Stimulated activated CD8-positive, alpha-beta memory T cell treated with anti-CD3 and anti-CD28 coated beads, Interleukin-4, amount 100 ng/mL, for 24 hours (primary cell): Measurements from ENCODE around the gene ITGB5.

Source experiments
- DNase-seq: peaks from one replicate; pipeline ENCODE4 v3.0.0-alpha.2; 2020; ENCODE audit warnings: low read depth

Gene ITGB5

DNA sequence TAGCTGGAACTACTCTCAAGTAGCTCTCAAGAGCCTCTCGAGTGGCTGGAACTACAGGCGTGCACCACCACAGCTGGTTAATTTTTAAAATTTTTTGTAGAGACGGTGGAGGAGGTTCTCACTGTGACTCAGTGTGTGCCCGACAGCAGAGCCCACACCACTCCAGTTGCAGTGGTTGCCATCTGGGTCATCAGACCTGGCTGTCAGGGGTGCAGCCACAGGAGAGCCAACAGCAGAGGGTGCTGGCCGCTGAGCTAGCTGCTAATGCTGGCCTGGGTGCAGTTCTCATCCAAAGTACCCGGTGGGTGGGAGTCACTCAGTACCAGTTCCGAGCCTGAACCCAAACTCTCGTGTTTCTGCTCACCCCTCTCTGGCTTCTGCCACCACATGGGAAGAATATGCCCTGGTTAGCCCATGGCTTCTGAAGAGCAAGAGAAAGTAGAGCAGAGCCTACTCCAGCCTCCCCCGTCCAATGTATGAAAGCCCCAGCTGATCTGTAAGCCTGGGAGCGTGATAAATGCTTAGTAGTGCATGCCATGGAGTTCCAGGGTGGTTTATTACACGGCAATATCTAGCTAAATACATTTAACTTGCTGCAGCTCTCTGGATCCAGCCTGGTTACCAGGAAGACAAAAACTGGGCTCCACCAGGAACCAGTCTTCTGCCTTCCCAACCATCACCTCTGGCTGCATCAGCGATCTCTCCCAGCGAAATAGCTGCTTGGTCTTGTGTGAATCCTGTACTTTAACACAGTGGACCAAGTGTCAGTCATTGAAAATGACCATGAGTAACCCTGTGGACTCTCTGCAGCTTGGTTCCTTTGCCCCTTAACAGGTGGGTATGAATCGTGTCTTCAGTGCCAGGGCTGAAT, 139.8 kb downstream of the ITGB5 start:
- DNase-seq, result no peak

- DNase-seq, result no peak
Measured at GRCh38 chr3:124745756-124746155, 141.4 kb downstream of the ITGB5 start.

GRCh38 chr3:124741027-124741426, 146.1 kb downstream of the ITGB5 start:
- DNase-seq, result no peak

DNA sequence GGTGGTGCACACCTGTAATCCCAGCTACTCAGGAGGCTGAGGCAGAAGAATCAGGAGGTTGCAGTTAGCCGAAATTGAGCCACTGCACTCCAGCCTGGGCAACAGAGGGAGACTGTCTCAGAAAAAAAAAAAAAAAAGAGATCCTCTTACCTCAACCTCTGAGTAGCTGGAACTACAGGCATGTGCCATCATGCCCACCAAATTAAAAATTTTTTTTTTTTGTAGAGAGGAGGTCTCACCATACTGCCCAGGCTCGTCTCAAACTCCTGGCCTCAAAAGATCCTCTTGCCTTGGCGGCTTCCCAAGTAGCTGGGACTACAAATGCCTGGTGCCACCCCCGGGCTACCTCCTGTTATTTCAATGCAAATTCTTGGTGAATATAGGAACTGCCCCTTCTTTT, 155.4 kb downstream of the ITGB5 start:
- DNase-seq, result no peak

DNA sequence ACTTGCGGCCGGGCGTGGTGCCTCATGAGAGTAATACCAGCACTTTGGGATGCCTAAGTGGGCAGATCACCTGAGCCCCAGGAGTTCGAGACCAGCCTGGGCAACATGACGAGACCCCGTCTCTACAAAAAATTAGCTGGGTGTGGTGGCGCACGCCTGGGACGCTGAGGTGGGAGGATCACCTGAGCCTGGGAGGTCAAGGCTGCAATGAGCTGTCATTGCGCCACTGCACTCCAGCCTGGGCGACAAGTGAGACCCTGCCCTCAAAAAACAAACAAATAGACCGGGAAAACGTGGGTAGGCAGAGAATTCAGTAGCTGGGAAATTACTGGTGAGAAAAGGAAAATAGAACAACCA, 156.2 kb downstream of the ITGB5 start:
- no peak for DNase-seq

DNA sequence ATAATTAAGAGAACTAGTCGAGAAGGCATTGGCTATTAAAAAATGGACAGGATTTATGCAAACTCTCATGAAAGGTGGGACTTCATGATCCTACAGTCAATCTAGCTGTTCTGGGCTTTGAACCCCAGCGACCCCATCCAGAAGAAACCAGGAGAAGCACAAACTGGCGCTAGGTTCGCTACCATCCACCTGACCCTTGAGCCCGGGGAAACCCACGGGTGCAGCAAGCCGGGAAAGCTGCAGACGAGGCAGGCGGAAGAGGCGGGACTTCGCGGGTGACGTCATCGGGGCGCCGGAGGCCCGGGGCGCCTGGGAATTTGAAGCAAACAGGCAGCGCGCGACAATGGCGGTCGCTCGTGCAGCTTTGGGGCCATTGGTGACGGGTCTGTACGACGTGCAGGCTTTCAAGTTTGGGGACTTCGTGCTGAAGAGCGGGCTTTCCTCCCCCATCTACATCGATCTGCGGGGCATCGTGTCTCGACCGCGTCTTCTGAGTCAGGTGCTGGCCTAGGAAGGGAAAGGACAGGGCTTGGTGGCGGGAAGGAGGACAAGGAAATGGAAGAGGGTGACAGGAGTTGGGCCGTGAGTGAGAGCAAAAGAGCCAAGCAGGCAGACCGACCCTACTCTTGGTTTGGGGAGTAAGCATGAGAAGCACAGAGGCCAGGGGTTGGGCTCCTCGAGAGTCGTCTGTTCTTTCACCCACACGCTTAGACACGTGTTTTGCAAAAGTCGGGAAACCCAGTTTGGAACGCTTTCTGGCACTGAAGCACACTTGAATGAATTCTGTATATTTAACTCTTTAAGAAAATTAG, 156.8 kb downstream of the ITGB5 start, which contains the start of gene UMPS:
Gene UMPS (plus strand): TSS at position 324 of the 812 bp plus-strand sequence. CDS start 20 bp downstream, at position 344.
- DNase-seq, result peak; percentile 88

DNA sequence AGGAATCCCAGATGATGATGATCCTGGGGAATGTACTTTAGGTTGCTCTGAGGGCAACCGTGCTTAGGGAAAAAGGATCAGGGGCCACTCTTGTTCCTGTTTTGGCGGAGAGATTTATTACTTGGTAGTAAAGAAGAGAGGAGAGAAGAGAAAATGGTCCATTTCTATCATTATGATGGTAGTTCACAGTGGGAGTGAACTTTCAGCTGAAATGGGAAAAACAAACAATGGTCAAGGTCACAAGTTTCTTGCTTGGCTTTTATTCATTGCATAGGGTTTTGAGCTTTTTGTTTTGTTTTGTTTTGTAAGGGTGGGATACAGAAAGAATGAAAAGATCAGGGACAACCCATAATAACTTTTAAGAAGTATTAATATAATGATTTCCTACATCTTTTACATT, 164.6 kb downstream of the ITGB5 start:
- no peak for DNase-seq

GRCh38 chr3:124714223-124714853, 172.8 kb downstream of the ITGB5 start:
- no peak for DNase-seq
